Panc1 (cell line): ENCODE measurements around the gene SNRNP40.

Experiments
- CTCF ChIP-seq: fragments of 450-650 bp; IDR thresholded peaks from 2 replicates; pipeline ENCODE4 v1.5.1; 2017; ENCODE audit warnings: mild to moderate bottlenecking
- POLR2AphosphoS5 ChIP-seq: IDR thresholded peaks from 2 replicates; pipeline ENCODE4 v1.6.1; 2012; ENCODE audit warnings: mild to moderate bottlenecking, low read depth, low read length, moderate library complexity

DNA sequence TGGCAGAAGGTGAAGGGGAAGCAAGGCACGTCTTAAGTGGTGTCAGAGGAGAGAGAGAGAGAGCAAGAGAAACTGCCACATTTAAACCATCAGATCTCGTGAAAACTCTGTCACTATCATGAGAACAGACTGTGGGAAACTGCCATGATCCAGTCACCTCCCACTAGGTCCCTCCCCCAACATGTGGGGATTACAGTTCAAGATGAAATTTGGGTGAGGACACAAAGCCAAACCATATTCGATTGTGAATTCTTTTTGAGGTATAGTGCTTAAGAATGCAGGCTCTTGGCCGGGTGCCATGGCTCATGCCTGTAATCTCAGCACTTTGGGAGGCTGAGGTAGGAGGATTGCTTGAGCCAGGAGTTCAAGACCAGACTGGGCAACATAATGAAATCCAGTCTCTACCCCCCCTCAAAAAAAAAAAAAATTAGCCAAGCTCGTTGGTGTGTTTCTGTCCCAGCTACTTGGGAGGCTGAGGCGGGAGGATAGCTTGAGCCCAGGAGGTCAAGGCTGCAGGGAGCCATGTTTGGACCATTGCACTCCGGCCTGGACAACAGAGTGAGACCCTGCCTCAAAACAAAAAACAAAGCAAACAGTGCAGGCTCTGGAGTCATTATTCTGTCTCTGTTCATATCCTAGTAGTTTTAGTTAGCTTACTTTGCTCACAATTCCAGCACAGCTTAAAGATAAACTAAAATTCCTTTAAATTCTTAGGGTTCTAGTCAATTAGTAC, 6.3 kb upstream of the SNRNP40 start:
- TF ChIP-seq POLR2AphosphoS5 (no peak), CTCF (no peak)
